HG03159 (cell line): ENCODE data around the gene COL4A6.

Experiments
- ATAC-seq: cut with Tn5 transposase; IDR thresholded peaks from one replicate; pipeline ENCODE4 v1.9.1; 2021; ENCODE audit warnings: mild to moderate bottlenecking, moderate library complexity; ENCODE audit not compliant: unreplicated experiment

Gene COL4A6

GRCh38 chrX:108285356-108285755 lies 152.9 kb downstream of the COL4A6 start:
- no peak for ATAC-seq

- ATAC-seq = no peak
Observed at GRCh38 chrX:108275732-108276131, 162.5 kb downstream of the COL4A6 start.

GRCh38 chrX:108271397-108271787 lies 166.8 kb downstream of the COL4A6 start:
- ATAC-seq = no peak

- no peak for ATAC-seq
Observed at GRCh38 chrX:108270739-108271396, 167.4 kb downstream of the COL4A6 start.

GRCh38 chrX:108270280-108270679 lies 167.9 kb downstream of the COL4A6 start:
- no peak for ATAC-seq

GRCh38 chrX:108268434-108269080 lies 169.7 kb downstream of the COL4A6 start:
- ATAC-seq = no peak

- no peak for ATAC-seq
Observed at GRCh38 chrX:108267557-108267956, 170.7 kb downstream of the COL4A6 start.

GRCh38 chrX:108264376-108264775 lies 173.8 kb downstream of the COL4A6 start:
- no peak for ATAC-seq

GRCh38 chrX:108261549-108262203 lies 176.5 kb downstream of the COL4A6 start:
- ATAC-seq = no peak

GRCh38 chrX:108257556-108257955 lies 180.7 kb downstream of the COL4A6 start:
- no peak for ATAC-seq

- no peak for ATAC-seq
Observed at GRCh38 chrX:108254636-108255035, 183.6 kb downstream of the COL4A6 start.

- ATAC-seq = no peak
Observed at GRCh38 chrX:108250654-108251579, 187.3 kb downstream of the COL4A6 start.

- ATAC-seq = no peak
Observed at GRCh38 chrX:108246304-108246954, 191.8 kb downstream of the COL4A6 start.

- no peak for ATAC-seq
Observed at GRCh38 chrX:108245462-108245861, 192.8 kb downstream of the COL4A6 start.

- ATAC-seq = no peak
Observed at GRCh38 chrX:108235986-108236385, 202.2 kb downstream of the COL4A6 start.

- no peak for ATAC-seq
Observed at GRCh38 chrX:108230574-108230973, 207.6 kb downstream of the COL4A6 start.

GRCh38 chrX:108224727-108225621 lies 213.2 kb downstream of the COL4A6 start:
- peak; percentile 75 for ATAC-seq

GRCh38 chrX:108224218-108224617 lies 214.0 kb downstream of the COL4A6 start:
- ATAC-seq = no peak

GRCh38 chrX:108223585-108223984 lies 214.6 kb downstream of the COL4A6 start:
- ATAC-seq = no peak
